SU-DHL-6 (cell line): ENCODE measurements around the gene ATP8A1.

ENCODE experiments used
- EZH2phosphoT487 ChIP-seq: fragments of 200-600 bp; sonication (generic), shearing (Covaris generic); conservative IDR thresholded peaks from 2 replicates; pipeline ENCODE4 v1.6.1; 2018; ENCODE audit warnings: mild to moderate bottlenecking, antibody characterized with exemption, low read length, moderate library complexity, mixed read lengths
- TF ChIP-seq, protein P1 (sequence below): fragments of 200-600 bp; sonication (generic); IDR thresholded peaks from one replicate; pipeline ENCODE4 v1.5.1; 2017; ENCODE audit warnings: antibody characterized with exemption, mild to moderate bottlenecking, low read length, moderate library complexity; ENCODE audit not compliant: insufficient read depth, poor library complexity, severe bottlenecking

DNA sequence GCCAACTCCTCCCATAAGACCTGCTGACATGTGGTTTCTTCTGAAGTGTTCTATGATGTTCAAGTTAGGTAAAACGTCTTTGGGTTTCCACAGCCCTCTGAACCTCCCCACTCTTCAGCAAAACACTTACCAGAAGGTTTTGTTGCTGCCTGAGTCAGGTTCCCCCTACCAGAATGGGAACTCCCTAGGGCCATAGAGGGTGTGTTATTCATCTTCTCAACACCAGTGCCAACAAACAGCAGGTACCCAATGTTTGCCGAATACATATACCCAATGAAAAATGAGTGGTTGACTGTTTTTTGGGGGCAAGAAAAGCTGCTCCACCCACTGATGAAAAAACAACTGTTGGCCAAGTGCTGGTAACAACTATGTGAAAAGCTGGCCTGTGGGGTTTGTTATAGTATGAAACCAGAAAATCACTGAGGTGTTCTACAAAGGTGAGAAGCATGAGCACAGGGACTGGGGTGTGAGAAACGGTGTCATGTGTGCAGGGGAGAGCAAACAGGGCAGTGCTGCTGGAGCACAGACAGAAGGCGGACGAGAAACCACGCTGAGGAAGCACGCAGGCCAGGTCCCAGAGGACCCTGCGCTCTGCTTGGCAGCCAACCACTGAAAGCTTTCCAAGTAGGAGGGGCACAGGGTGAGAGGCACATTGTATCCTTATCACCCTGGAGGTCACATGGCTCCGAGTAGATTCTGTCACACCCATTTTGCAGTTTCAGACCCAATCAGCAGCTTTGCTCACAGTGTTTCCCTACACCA is 28.8 kb downstream of the ATP8A1 start:
- TF ChIP-seq, protein P1, sequence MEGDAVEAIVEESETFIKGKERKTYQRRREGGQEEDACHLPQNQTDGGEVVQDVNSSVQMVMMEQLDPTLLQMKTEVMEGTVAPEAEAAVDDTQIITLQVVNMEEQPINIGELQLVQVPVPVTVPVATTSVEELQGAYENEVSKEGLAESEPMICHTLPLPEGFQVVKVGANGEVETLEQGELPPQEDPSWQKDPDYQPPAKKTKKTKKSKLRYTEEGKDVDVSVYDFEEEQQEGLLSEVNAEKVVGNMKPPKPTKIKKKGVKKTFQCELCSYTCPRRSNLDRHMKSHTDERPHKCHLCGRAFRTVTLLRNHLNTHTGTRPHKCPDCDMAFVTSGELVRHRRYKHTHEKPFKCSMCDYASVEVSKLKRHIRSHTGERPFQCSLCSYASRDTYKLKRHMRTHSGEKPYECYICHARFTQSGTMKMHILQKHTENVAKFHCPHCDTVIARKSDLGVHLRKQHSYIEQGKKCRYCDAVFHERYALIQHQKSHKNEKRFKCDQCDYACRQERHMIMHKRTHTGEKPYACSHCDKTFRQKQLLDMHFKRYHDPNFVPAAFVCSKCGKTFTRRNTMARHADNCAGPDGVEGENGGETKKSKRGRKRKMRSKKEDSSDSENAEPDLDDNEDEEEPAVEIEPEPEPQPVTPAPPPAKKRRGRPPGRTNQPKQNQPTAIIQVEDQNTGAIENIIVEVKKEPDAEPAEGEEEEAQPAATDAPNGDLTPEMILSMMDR: no peak
- no peak for TF ChIP-seq EZH2phosphoT487
